DOHH2 (cell line): Measurements from ENCODE around the gene SCN2B.

Source experiments
- H3F3A ChIP-seq: fragments of 200-600 bp; sonication (generic), shearing (Covaris generic); 2 replicates; pipeline ENCODE4 v1.6.0; 2016; ENCODE audit warnings: antibody characterized with exemption, mild to moderate bottlenecking; ENCODE audit not compliant: control insufficient read depth, insufficient read depth
- H3K27ac ChIP-seq: fragments of 200-600 bp; sonication (generic); 2 replicates; pipeline ENCODE4 v1.5.1; 2014; ENCODE audit warnings: low read depth, mild to moderate bottlenecking, low read length, moderate library complexity
- H3K27me3 ChIP-seq: fragments of 200-600 bp; sonication (generic); 2 replicates; pipeline ENCODE4 v1.6.1; 2014; ENCODE audit warnings: mild to moderate bottlenecking, low read length, mixed read lengths; ENCODE audit not compliant: control insufficient read depth
- H3K36me3 ChIP-seq: fragments of 200-600 bp; sonication (generic); 2 replicates; pipeline ENCODE4 v1.6.1; 2014; ENCODE audit warnings: mild to moderate bottlenecking, low read length, moderate library complexity, mixed read lengths; ENCODE audit not compliant: control insufficient read depth
- H3K4me1 ChIP-seq: fragments of 200-600 bp; sonication (generic); 2 replicates; pipeline ENCODE4 v1.6.1; 2014; ENCODE audit warnings: mild to moderate bottlenecking, low read length, mixed read lengths; ENCODE audit not compliant: control insufficient read depth
- H3K4me2 ChIP-seq: fragments of 200-600 bp; sonication (generic); 2 replicates; pipeline ENCODE4 v1.6.0; 2014; ENCODE audit warnings: mild to moderate bottlenecking, low read length, moderate library complexity
- H3K4me3 ChIP-seq: fragments of 200-600 bp; sonication (generic); 2 replicates; pipeline ENCODE4 v1.5.1; 2014; ENCODE audit warnings: mild to moderate bottlenecking, low read length, mixed read lengths
- H3K79me2 ChIP-seq: fragments of 200-600 bp; sonication (generic); 2 replicates; pipeline ENCODE4 v1.6.1; 2014; ENCODE audit warnings: mild to moderate bottlenecking, low read length, mixed read lengths; ENCODE audit not compliant: control insufficient read depth
- H3K9me2 ChIP-seq: fragments of 200-600 bp; sonication (generic); replicated peaks from 2 replicates; pipeline ENCODE4 v1.6.1; 2014; ENCODE audit warnings: mild to moderate bottlenecking, low read length, mixed read lengths; ENCODE audit not compliant: control insufficient read depth
- H3K9me3 ChIP-seq: fragments of 200-600 bp; sonication (generic); 2 replicates; pipeline ENCODE4 v1.6.1; 2014; ENCODE audit warnings: antibody characterized with exemption, low read length, mixed read lengths; ENCODE audit not compliant: control insufficient read depth, insufficient read depth
- H4K20me1 ChIP-seq: fragments of 200-600 bp; sonication (generic); 2 replicates; pipeline ENCODE4 v1.6.0; 2014; ENCODE audit warnings: low read depth, mild to moderate bottlenecking, antibody characterized with exemption, low read length, moderate library complexity; ENCODE audit not compliant: control insufficient read depth, insufficient read depth
- CTCF ChIP-seq: fragments of 200-600 bp; sonication (generic); IDR thresholded peaks from one replicate; pipeline ENCODE4 v1.5.1; 2014; ENCODE audit warnings: antibody characterized with exemption, mild to moderate bottlenecking, low read depth, low read length; ENCODE audit not compliant: poor library complexity, severe bottlenecking
- EZH2phosphoT487 ChIP-seq: fragments of 200-600 bp; sonication (generic); IDR thresholded peaks from 2 replicates; pipeline ENCODE4 v1.6.1; 2017; ENCODE audit warnings: borderline replicate concordance, mild to moderate bottlenecking, antibody characterized with exemption, low read length, moderate library complexity, mixed read lengths

SCN2B gene

GRCh38 chr11:118152552-118153471 is 23.6 kb downstream of the SCN2B start, which contains the start of gene SCN4B:
Gene SCN4B, minus strand, starts transcription at chr11:118152823. Its CDS starts 150 bp downstream, at chr11:118152673.
- Histone ChIP-seq H4K20me1 (no peaks in the 10 kb centered on the region), H3K9me2 (no peaks in the 10 kb centered on the region), H3K27me3 (peaks cover 74% of the 10 kb centered on the region), H3K9me3 (no peaks in the 10 kb centered on the region), H3K4me3 (no peak within 1 kb of the TSS), H3K36me3 (no peaks in the 10 kb centered on the region), H3K27ac (no peak within 1 kb of the TSS), H3K4me2 (no peak within 1 kb of the TSS), H3K79me2 (no peaks in the 10 kb centered on the region), H3K4me1 (no peaks in the 10 kb centered on the region), H3F3A (no peaks in the 10 kb centered on the region)
- no peak for TF ChIP-seq EZH2phosphoT487
- no peak for TF ChIP-seq CTCF

- H3K9me2 ChIP-seq: no peaks in the 10 kb centered on the region
- H3K4me3 ChIP-seq: no peak overlapping the region
- no peak overlapping the region for H3K27ac ChIP-seq
- peaks cover 73% of the 10 kb centered on the region for H3K27me3 ChIP-seq
- no peaks in the 10 kb centered on the region for H3F3A ChIP-seq
- TF ChIP-seq CTCF: no peak
- no peak for TF ChIP-seq EZH2phosphoT487
- no peaks in the 10 kb centered on the region for H3K79me2 ChIP-seq
- no peaks in the 10 kb centered on the region for H3K36me3 ChIP-seq
- H3K4me2 ChIP-seq: no peak overlapping the region
- H3K4me1 ChIP-seq: no peaks in the 10 kb centered on the region; the same call in 1 of the 2 replicates
- H4K20me1 ChIP-seq: no peaks in the 10 kb centered on the region
- no peaks in the 10 kb centered on the region for H3K9me3 ChIP-seq
Observed at GRCh38 chr11:118152020-118152551, 24.4 kb downstream of the SCN2B start.

GRCh38 chr11:118151431-118151830 is 25.0 kb downstream of the SCN2B start:
- H3K9me3 ChIP-seq: no peaks in the 10 kb centered on the region
- no peaks in the 10 kb centered on the region for H3F3A ChIP-seq
- no peak overlapping the region for H3K27ac ChIP-seq
- H3K9me2 ChIP-seq: no peaks in the 10 kb centered on the region
- TF ChIP-seq CTCF (no peak), EZH2phosphoT487 (no peak)
- no peaks in the 10 kb centered on the region for H3K36me3 ChIP-seq
- H3K4me1 ChIP-seq: no peaks in the 10 kb centered on the region; the same call in 1 of the 2 replicates
- no peak overlapping the region for H3K4me3 ChIP-seq
- no peak overlapping the region for H3K4me2 ChIP-seq
- H3K27me3 ChIP-seq: peaks cover 70% of the 10 kb centered on the region
- H3K79me2 ChIP-seq: no peaks in the 10 kb centered on the region
- no peaks in the 10 kb centered on the region for H4K20me1 ChIP-seq
